Lower leg skin (tissue), 4 donors: ENCODE measurements around the gene ODF2. TPM values are rescaled to one million over a fixed set of nuclear protein-coding genes. Genes with fewer than 3 reads are reported as not detected.

Source experiments
- DNase-seq, 2 donors: peaks; one replicate each; pipeline ENCODE4 v3.0.0-alpha.2; 2019; ENCODE audit warnings: low spot score in 2 of 2
- H3K4me3 ChIP-seq: fragments of 200-600 bp; sonication (generic); 2 replicates; pipeline ENCODE4 v1.5.1; 2017; ENCODE audit warnings: mild to moderate bottlenecking, low read depth; ENCODE audit not compliant: poor library complexity, severe bottlenecking
- CTCF ChIP-seq, 3 donors: fragments of 450-650 bp; IDR thresholded peaks; one replicate each; pipeline ENCODE4 v1.5.1; 2016; ENCODE audit warnings: antibody characterized with exemption in 3 of 3, mild to moderate bottlenecking in 3 of 3, moderate library complexity in 2 of 3
- POLR2A ChIP-seq, 2 donors: fragments of 450-650 bp; IDR thresholded peaks; one replicate each; pipeline ENCODE4 v1.6.1; 2016 to 2017; ENCODE audit warnings: antibody characterized with exemption in 2 of 2, mild to moderate bottlenecking in 1 of 2, moderate library complexity in 1 of 2
- WGBS, 2 donors: methylation state at CpG; one replicate each; pipeline ENCODE4 v1.1.5; 2018; 5-methylcytosine and 5-hydroxymethylcytosine counted together
- intact Hi-C: fragments of 100-400 bp; cut with DNase I; formaldehyde crosslinking; loops from one replicate; pipeline ENCODE4 v1.15.0; 2023; ENCODE audit warnings: low total_unique reads
- total RNA-seq, 4 donors: library from RNA; depleted of rRNA; stranded (reverse); fragments of >200 nt; gene quantifications; one replicate each; pipeline ENCODE4 v1.1.0, GENCODE V29; 2016

The ODF2 gene
- total RNA-seq, 4 donors from 2014 or later: 15.0 to 22.1 (median 18.0) TPM

GRCh38 chr9:128529191-128529590 lies 73.4 kb downstream of the ODF2 start:
- DNase-seq: no peak
- TF ChIP-seq POLR2A (IDR thresholded peaks at IDR 0.05) (no peak), CTCF (IDR thresholded peaks at IDR 0.05) (no peak)
- 74 to 84% methylated on average over 4 of the region's 4 CpGs for WGBS, 2 donors
- no peak overlapping the region for H3K4me3 ChIP-seq
- intact Hi-C loops: no loop called here

- intact Hi-C loops: no loop called here
- 95% methylated on average over 4 of the region's 4 CpGs for WGBS, 2 donors
- no peak overlapping the region for H3K4me3 ChIP-seq
- TF ChIP-seq CTCF (IDR thresholded peaks at IDR 0.05) (no peak), POLR2A (IDR thresholded peaks at IDR 0.05) (no peak)
- no peak for DNase-seq
Observed at GRCh38 chr9:128532581-128532980, 76.8 kb downstream of the ODF2 start.

GRCh38 chr9:128540634-128541360 lies 85.0 kb downstream of the ODF2 start:
- 70 to 75% methylated on average over 3 of the region's 3 CpGs for WGBS, 2 donors
- no peak for DNase-seq
- TF ChIP-seq CTCF (IDR thresholded peaks at IDR 0.05) (no peak), POLR2A (IDR thresholded peaks at IDR 0.05) (no peak)
- intact Hi-C loops: no loop called here
- no peak overlapping the region for H3K4me3 ChIP-seq

- no peak overlapping the region for H3K4me3 ChIP-seq
- 91 to 94% methylated on average over 3 of the region's 3 CpGs for WGBS, 2 donors
- no peak for TF ChIP-seq CTCF (IDR thresholded peaks at IDR 0.05)
- no peak for TF ChIP-seq POLR2A (IDR thresholded peaks at IDR 0.05)
- intact Hi-C loops: no loop called here
- DNase-seq: no peak
Observed at GRCh38 chr9:128546504-128546903, 90.7 kb downstream of the ODF2 start.

GRCh38 chr9:128548876-128549275 lies 93.1 kb downstream of the ODF2 start:
- DNase-seq: no peak
- intact Hi-C loops: no loop called here
- TF ChIP-seq CTCF (IDR thresholded peaks at IDR 0.05) (no peak), POLR2A (IDR thresholded peaks at IDR 0.05) (no peak)
- WGBS, 2 donors: 88 to 93% methylated on average over 7 of the region's 7 CpGs
- H3K4me3 ChIP-seq: no peak overlapping the region

GRCh38 chr9:128550226-128550625 lies 94.4 kb downstream of the ODF2 start:
- TF ChIP-seq POLR2A (IDR thresholded peaks at IDR 0.05) (no peak), CTCF (IDR thresholded peaks at IDR 0.05) (no peak)
- no peak for DNase-seq
- 64 to 72% methylated on average over 2 of the region's 2 CpGs for WGBS, 2 donors
- H3K4me3 ChIP-seq: no peak overlapping the region
- intact Hi-C loops: no loop called here
